HG03460 (cell line): ENCODE results near the gene PLCB3.
A peak's percentile ranks its signal among the peaks of the same experiment; 100 is the strongest.

Experiments used
- ATAC-seq: cut with Tn5 transposase; IDR thresholded peaks from one replicate; pipeline ENCODE4 v1.9.1; 2021; ENCODE audit not compliant: unreplicated experiment

PLCB3 gene

DNA sequence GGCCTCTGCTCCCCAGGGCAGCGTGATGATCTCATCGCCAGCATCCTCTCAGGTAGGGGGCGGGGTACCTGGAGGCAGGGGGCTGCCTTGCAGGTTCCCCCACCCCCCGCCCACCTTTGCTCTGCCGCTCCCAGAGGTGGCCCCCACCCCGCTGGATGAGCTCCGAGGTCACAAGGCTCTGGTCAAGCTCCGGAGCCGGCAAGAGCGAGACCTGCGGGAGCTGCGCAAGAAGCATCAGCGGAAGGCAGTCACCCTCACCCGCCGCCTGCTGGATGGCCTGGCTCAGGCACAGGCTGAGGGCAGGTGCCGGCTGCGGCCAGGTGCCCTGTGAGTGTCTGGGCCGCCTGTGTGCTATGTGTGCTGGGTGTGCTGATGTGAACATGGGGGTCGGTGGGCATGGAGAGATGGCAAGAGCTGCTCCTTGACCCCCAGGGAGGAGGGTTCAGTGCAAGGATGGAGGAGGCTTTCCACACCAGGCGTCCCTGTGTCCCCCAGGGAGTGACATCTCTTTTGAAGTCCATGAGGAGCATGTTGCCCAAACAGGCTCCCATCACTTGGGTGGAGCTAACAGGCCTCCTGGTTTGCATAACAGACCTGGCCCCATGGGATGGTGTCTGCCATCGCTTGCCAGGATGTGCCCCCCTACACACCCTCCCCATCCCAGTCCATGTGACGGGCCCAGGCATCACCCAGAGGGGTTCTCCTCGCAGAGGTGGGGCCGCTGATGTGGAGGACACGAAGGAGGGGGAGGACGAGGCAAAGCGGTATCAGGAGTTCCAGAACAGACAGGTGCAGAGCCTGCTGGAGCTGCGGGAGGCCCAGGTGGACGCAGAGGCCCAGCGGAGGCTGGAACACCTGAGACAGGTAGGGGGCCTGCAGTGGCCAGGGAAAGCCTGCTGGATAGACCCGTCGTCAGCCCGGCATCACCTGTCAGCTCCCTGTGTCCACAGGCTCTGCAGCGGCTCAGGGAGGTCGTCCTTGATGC is 14.1 kb downstream of the PLCB3 start:
- ATAC-seq = no peak

DNA sequence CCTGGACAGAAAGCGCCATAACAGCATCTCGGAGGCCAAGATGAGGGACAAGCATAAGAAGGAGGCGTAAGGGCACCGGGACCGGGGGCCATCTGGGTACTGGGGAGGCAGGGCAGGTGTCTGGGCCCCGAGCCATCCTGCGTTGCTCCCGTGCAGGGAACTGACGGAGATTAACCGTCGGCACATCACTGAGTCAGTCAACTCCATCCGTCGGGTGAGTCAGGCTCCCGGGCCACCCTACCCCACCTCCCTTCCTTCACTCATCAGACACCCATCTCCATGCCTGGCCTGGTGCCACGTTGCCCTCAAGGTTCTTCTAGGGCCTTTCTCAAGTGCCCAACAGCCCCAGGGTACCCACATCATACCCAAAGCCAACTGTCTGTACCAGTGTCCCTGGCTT is 15.0 kb downstream of the PLCB3 start:
- no peak for ATAC-seq

DNA sequence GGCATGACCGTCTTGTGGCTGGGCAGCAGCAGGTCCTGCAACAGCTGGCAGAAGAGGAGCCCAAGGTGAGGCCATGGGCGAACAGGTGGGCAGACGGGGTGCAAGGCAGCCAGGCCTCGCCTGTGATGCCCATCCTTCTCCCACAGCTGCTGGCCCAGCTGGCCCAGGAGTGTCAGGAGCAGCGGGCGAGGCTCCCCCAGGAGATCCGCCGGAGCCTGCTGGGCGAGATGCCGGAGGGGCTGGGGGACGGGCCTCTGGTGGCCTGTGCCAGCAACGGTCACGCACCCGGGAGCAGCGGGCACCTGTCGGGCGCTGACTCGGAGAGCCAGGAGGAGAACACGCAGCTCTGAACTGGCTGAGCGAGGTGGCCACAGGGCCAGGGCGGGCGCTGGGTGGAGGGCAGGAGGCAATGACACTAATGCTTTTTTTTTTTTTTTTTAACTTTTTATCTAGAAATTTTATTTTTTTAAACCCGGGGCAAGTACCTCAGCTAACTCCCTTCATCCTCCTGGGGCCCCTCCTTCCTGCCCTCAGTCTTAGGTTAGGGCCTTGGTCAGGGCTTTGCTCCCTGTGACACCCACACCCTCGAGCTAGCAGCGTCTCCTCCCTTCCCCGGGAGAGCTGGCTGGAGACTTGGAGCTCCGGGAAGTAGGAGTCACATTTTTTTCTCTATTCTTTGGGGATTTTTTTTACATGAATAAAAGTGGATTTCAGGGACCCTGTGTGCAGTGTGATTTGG is 16.0 kb downstream of the PLCB3 start:
- ATAC-seq = no peak

DNA sequence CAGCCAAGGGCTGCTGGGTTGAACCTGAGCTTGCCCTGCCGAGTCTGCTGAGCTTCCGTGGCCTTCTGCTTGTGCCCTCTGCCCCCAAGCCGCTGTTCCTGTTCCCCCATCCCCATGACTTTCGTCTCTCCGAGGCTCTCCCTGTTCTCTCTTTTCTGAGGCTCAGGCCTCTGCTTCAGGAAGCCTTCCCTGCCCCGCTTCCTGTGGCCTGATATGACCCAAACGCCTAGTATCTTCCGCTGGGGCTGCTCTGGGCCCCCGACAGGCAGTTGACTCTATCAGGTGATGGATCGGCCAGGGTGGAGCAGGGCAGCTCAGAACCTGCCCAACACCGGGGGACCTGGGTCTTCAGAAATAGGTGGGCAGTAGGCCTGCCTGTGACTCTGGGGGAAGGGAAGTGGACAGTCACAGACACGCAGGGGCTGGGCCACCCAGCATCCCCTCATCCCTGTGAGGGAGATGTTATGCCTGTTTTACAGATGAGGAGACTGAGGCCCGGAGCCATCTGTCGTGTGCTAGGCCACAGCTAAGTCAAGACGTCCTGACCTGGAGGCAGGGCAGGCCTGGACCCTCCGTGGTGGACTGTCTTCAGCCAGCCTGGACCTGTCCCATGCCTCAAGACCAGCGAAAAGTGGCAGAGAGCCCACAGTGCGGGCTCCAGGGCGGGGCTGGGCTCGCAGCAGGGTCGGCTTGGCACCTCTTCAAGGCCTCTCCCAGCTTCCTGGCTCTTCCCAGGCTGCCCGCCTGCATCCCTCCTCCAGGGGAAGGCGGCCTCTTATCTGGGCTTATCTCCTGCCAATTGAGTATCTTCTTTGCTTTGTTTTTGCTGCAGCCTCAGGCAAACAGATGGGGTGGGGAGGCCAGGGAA is 16.9 kb downstream of the PLCB3 start:
- no peak for ATAC-seq

DNA sequence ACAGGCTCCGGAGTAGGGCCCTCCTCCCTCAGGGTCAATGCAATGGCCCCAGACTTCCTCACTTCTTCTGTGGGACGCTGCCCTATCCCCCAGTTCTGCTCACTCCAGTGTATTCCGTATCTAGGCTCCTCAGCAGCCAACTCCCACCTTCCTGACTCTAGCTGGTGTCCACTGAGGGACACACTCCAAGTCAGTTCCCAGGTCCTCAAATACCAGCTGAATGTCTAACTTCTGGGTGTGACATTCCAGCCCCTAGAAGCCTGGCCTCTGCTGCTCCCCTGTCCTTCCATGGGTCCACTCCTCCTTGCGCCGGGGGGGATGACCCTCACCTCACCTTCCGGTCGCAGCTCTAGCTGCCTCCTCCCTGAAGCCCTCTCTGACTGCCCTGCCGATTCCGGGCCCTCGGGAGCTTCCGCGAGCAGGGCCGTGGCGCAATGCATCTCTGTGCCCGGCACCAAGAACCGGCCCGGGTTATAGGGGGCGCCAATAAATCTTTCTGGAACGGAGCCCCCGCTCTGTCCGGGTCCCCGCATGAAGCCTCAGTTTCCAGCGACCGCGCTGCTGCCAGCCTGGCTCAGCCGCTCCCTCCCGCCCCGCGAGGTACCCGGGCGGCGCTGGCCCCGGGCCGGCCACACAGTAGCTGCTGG is 17.7 kb downstream of the PLCB3 start:
- peak; percentile 11 for ATAC-seq

DNA sequence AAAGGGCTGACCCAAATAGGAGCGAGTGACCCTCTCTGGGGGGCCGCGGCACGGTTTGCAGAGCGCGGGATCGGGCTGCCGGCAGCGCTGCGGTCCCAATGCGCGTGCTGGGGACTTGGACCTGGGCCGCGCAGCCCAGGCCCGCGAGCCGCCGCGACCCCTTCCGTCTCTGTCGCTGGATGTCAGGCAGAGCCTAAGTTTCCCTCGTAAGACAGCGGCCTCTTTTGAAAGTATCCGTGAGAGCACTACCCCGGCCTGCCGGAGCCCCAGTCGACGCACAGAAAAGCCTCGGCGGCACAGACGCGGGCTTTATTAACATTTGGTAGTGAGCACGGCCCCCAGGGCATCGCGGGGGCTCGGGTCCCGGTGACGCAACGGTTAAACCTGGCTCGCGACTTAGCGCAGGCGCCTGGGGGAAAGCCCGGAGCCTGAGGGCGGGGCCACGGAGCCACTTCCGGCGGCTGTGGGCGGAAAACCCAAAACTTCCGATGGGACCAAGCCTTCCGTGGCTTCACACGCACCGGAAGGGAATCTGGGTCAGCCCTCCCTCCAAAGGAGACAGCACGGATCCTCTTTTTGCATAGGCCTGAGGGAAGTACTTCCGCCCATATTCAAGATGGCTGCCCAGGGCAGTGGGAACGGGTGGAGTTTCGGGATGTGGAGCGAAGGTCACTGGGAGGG is 18.4 kb downstream of the PLCB3 start:
- ATAC-seq = peak; percentile 59

DNA sequence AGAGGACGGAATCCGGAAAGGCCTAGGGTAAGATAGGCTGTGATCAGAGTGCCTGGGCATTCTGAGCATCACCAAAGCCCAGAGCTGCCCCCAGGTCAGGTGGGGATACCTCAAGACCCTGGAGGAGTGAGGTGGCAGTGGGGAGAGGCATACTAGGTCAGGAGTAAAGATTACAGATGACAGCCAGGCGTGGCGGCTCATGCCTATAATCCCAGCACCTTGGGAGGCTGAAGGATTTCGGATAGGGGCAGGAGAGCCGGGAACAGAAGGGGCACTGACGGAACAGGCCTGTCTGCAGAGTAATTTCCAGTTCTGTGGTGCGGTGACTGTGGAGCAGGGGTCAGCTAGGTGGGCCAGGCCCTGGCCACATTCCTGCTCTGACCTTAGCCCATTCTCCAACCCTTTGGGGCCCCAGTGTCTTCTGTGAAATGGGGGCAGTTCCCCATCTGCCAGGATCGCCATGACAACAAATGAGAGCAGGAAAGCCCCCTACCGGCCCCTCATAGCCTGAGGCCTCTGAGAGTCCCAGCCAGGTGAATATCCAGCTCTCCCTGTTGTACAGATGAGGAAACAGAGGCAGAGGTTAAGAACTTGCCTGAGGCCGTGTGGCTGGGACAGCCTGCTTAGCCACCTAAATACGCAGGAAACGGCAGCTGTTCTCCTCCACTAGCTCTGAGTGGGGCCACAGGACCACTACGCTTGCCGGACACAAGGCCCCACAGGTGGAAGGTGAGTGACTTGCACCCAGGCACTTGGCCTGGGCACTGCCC is 23.9 kb downstream of the PLCB3 start:
- no peak for ATAC-seq

DNA sequence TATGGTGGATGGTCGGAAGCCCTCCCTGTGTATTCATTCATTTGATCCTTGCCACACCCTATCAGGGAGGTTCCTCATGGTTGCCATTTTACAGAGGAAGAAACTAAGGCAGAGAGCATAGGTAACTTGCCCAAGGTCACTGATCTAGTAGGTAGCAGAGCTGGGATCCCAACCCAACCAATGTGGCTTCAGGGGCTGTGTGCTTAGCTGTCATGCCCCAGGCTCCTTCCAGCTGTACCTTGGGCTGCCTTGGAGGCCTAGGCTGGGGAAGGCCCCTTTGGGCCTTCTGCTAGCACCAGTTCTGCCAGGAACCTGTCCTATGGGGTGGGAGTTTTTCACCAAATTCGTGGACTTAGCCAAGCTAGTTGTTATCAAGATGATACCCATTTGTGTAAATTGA is 24.5 kb downstream of the PLCB3 start:
- no peak for ATAC-seq

DNA sequence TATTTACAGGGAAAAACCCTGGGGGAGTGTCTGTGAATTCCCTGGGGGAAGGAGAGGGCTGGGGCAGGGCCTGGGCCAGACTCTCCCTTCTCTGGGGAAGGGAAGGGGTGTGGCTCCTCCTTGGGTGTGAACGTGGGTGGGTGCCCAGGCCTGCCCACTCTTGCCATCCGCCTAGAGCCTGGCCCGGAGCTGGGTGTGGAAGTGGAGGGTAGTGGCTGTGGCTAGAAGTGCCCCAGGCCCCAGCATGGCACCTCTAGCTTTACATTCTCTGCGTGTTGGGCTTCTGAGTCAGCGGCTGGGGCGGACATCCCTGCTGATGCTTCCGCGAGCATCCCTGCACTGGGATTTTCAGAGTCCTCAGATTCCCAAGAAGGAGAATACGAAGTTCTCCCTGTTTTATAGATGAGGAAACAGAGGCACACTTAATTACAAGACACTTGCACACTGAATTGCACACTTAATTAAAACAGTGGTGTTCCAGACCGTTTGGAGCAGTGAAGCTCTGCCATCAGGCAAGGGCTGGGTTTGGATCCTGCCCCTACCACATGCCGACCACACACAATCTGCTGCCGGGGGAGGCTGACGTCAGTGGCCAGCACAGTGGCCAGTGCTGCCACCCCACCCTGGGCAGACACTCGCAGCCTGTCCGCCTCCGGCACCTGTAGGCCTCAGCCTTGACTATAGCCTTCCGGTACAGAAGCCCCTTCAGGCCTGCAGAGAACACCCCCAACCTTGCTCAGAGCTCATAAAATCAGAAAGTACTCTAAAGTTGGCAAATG is 25.5 kb downstream of the PLCB3 start:
- no peak for ATAC-seq

DNA sequence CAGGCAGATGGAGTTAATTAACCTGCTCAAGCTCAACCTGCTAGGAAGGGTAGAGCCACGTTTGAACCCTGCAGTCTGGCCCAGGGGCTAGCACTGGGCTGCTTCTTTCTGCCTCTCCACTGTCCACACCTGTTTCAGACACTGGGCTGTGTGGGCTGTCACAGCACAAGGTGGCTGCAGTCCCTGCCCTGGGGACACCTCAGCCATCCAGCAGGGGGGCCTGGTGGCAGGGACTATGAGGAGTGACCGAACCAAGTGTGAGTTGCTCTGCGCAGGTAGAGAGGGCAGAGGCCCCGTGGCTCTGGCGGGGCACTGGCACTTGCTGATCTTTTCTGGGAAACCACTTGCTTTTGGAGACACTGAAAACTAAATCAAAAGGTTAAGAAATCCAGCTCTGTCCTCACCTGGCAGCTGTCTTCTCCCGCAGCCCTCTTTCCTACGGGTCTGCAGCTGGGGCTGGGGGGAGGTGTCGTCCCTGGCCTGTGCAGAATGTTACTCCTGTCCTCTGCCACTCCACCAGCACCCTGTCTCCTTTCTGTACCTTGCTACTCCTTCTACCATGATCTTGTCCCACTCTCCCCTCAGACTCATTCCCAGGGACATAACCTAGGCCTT is 27.4 kb downstream of the PLCB3 start:
- ATAC-seq = no peak

DNA sequence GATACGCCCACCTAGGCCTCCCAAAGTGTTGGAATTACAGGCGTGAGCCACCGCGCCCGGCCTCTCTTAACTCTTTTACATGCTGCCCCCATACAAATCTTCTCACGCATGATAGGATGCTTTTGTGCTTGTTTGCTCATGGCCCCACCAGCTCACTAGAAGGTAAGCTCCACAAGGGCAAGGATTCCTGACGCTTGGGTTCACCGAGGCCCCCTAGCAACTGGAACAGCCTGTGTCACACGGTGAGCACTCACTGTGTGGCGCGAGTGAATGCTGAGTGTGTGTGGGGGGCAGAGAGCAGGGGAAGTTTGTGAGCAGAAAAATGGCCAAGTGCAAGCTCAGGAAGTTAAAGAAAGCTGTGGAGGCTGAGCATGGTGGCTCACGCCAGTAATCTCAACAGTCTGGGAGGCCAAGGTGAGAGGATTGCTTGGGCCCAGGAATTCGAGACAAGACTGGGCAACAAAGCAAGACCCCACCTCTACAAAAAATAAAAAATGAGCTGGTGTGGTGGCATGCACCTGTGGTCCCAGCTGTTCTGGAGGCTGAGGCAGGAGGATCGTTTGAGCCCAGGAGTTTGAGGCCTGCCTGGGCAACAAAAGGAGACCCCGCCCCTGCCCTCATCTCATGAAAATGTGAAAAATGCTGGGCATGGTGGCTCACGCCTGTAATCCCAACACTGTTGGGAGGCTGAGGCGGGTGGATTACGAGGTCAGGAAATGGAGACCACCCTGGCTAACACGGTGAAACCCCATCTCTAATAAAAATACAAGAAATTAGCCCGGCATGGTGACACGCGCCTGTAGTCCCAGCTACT is 30.8 kb downstream of the PLCB3 start:
- no peak for ATAC-seq

DNA sequence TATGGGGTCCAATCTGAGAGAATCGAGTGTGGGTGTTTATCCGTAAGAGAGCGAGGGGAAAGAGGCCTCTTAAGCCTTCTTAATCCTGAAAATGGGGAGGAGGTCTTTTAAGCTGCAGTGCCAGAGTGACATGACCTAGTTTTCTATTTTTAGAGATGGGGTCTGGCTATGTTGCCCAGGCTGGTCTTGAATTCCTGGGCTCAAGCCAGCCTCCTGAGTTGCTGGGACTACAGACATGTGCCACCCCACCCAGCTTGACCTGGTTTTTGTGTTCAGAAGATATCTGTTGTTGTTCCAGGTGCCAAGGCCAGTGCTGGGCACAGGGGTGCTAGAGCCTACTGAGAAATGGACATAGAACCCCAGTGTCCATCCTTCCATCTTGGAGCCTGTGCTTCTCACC is 31.8 kb downstream of the PLCB3 start:
- ATAC-seq = no peak

DNA sequence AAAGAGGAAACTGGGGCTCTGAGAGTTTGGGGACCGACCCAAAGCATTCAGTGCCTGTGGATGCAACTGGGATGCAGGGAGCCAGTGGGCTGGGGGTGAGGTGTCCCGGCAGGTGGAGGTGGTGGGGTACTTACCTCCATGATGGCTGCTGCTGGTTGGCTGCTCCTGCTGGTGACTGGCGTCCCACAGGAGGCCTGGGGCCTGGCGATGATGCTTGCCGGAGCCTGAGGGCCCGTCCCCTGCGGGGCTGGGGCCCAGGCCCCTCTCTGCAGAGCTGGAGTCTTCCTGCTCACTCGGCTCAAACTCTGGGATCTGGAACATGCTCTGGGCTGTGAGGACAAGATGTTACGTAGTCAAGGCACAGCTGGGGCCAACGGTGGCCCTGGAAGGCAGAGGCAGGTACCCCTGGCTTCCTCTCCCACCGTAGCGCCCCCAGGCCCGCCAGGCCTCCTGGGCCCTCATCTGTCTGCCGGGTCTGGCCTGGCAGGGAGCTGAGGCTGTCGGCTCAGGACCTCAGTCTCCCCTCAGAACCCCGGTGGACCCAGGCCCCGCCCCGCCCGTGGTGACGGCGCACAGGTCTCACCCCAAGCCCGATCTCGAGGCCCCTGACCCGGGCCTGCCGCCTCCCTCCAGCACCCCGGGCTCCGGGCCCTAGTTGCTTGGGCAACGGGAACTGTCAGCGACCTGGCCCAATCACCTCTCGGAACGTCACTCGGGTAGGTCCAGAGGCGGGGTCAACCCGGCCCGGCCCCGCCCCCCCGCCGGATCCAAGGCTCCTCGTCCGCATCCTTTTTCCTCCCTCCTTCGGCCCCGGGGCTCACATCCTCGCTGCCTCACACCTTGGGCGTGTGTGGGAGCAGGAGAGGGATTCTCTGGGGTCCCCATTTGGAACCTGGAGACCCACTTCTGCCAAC is 33.0 kb downstream of the PLCB3 start, which contains the start of gene BAD:
Gene BAD, minus strand, starts transcription at position 618 of the 914 bp plus-strand sequence. Its CDS starts 297 bp downstream, at position 321.
- peak; percentile 63 for ATAC-seq

DNA sequence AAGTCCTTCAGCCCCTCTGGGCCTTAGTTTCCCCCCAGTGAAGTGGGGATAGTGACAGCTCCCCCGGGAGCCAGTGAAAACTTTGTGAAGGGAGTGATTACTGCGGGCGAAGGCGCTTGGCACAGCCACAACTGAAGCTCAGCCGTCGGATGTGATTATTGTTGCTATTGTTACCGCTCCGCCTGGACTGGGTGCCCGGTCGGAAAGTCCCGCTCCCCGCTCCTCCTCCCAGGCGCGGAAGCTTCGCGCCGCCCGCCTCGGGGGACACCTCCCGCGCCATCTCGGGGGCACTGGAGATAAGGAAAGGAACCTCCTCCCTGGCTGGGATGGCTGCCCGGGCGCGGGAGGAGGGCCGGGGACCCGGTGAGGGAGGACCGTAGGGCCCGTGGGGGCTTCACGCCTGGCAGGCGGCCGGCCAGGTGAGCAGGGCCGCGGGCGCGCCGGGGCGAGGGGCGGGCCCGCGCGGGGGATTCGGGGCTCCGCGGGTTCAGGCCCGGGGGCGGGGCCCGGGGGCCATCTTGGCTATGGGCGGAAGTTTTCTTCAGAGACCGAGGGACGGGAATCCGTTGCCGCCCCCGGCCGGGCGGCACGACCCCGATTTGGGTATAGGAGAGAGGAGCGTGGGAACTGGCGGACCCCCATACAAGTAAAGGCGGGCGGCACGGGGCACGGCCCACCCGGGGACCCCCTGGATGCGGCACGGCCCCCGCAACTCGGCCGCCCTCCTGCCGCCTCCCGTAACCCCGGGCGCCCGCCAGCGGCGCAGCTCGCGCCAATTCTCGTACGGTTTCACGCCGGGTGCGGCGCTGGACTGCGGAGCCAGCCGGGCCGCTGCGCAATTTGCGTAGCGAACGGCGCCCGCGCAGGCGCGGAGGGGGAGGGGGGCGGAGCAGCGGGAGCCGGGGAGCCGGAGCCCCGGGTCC is 33.9 kb downstream of the PLCB3 start, which contains the start of gene GPR137:
Gene GPR137, plus strand, starts transcription at position 887 of the 923 bp plus-strand sequence. CDS start 677 bp downstream, outside the sequence.
- peak; percentile 59 for ATAC-seq
